ENCODE measurements around the gene HMGN3. TPM values are rescaled to one million over a fixed set of nuclear protein-coding genes. Genes with fewer than 3 reads are reported as not detected.

HMGN3 gene
- total RNA-seq, 1 donor: 23.7 TPM

DNA sequence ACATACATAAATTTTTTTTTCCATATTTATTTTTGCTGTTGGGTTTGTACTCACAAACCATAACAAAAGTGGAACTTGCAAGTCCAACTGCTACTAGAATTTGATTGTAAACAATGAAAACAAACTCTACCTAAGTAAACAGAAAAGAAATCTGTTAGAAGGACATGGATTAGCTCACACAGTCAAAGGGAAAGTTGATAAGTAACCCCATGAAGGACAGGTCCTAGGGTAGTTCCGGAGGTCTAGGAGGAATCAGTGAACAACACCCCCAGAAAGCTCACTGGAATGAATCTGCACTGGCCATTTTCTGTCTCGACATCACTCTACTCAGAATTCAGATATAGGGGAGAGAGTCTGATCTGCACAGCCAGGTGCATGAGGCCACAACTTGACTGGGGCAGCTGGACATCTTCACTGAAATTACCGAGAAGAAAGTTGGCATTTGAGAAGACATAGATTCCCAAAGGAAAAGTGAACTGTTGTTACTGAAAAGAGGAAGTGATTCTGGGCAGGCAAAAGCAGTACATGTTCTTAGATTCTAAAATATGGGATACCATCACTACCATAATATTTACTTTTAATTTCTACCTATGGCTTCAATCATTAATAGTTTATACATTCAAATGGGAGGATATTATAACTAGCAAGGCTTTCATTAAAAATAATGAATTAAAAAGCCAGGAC lies 76.4 kb downstream of the HMGN3 start:
- TF ChIP-seq, protein P1, sequence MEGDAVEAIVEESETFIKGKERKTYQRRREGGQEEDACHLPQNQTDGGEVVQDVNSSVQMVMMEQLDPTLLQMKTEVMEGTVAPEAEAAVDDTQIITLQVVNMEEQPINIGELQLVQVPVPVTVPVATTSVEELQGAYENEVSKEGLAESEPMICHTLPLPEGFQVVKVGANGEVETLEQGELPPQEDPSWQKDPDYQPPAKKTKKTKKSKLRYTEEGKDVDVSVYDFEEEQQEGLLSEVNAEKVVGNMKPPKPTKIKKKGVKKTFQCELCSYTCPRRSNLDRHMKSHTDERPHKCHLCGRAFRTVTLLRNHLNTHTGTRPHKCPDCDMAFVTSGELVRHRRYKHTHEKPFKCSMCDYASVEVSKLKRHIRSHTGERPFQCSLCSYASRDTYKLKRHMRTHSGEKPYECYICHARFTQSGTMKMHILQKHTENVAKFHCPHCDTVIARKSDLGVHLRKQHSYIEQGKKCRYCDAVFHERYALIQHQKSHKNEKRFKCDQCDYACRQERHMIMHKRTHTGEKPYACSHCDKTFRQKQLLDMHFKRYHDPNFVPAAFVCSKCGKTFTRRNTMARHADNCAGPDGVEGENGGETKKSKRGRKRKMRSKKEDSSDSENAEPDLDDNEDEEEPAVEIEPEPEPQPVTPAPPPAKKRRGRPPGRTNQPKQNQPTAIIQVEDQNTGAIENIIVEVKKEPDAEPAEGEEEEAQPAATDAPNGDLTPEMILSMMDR (IDR thresholded peaks at IDR 0.05; ENCODE audit: insufficient read depth, low read depth, low read length): no peak
- H3K4me3 ChIP-seq (ENCODE audit: low read depth, low read length): no peak overlapping the region
- no peak for DNase-seq (ENCODE audit: low read depth)

DNA sequence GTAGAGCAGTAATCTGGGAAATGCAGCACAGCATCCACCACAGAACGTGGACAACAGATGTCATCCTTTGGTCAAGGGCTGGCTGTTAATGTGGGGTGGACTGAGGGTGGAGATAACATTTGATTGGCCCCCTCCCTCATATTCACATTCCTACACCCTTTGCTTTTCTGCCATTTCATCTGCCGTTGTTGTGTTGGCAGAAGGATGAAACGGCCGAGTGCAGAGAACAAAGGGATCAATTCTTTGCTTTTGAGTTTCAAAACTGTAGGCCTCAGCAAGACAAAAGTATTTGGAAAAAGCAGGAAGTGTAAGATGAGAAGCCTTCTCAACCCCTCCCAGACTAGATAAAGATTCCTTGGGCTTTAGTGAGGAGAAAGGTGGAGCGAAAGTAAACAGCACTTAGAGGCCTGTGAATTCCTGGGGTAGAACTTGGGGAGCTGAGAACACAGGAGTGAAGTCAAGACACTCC lies 82.2 kb downstream of the HMGN3 start:
- TF ChIP-seq, protein P1 (IDR thresholded peaks at IDR 0.05; ENCODE audit: insufficient read depth, low read depth, low read length): no peak
- DNase-seq (ENCODE audit: low read depth): no peak
- H3K4me3 ChIP-seq (ENCODE audit: low read depth, low read length): no peak overlapping the region

Other genes starting within 250 kb of the HMGN3 start
- gene PHIP, start 156.4 kb downstream of the HMGN3 start, total RNA-seq: 16.4 and 26.3 TPM in 2 replicates